Stimulated activated CD4-positive, alpha-beta T cell treated with anti-CD3 and anti-CD28 coated beads, Interleukin-1b, Interleukin-23, amount 100 ng/mL, for 1 hour (primary cell): Measurements from ENCODE around the gene GRIN2A.

Experiments used
- DNase-seq, 2 donors: peaks; one replicate each; pipeline ENCODE4 v3.0.0-alpha.2; 2020; ENCODE audit warnings: low read depth in 2 of 2

GRIN2A gene

GRCh38 chr16:10130538-10130937, 51.7 kb downstream of the GRIN2A start:
- no peak for DNase-seq

- DNase-seq: no peak
Observed at GRCh38 chr16:10128397-10129258, 53.6 kb downstream of the GRIN2A start.

GRCh38 chr16:10126686-10127085, 55.5 kb downstream of the GRIN2A start:
- DNase-seq: no peak

DNA sequence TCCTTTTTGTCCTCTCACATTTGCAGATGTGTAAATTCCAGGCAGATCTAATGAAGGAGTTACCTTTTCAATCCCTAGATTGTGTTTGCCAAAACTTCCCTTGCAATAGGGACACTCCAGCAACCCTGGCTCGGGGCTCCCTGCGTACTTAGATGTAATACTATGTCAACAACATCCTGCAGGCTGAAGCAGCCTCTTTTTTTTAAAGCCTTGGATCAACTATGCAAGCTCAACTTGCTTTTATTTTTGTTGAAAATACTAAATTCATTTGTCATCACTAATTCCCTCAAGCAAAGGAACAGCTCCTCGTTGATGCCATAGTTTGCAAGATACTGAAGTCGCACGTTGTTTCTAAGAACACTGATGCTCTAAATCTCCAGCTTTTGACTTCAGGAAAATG, 59.1 kb downstream of the GRIN2A start:
- no peak for DNase-seq

- no peak for DNase-seq
Observed at GRCh38 chr16:10122546-10122945, 59.7 kb downstream of the GRIN2A start.

DNA sequence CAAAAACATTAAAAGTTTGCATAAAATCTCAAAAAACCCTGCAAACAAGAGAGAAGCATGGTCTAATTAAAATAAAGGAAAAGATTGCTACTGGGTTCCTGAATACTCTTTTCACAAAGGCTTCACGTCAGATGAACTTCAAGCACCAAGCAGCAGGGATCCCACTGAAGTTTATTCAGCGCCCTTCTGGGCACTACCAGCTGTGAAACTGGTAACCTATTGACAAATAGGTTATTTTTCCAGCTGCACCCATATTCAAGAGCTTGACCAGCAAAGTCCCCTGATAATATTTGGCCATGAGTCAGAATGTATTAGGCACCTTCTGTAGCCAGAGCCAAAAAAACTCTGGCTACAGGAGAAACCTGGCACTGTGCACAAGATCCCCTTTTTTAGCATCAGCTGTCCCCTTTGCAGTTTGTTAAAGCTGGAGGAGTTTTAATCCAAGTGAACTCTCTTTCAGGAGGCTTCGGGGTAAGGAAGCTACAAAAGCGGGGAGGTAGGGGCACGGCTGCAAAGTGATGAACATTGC, 60.3 kb downstream of the GRIN2A start:
- no peak for DNase-seq

GRCh38 chr16:10121491-10121890, 60.7 kb downstream of the GRIN2A start:
- no peak for DNase-seq

DNA sequence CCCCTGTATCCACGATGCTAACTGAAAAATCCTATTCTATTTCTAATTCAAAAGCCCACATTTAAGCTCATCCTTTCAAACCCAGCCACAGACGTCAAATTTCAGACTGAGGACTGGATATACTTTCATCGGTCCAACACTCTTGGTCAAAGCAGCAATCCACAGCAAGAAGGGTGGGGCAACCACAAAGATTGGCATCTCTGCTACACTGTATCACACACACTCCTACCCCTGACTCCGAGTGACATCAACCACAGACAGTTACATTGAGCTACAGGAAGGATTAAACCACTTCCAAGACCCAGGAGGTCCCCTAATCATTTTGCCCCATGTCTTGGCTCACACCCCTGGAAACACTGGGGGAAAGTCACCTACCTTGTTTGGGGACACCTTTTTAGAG, 61.3 kb downstream of the GRIN2A start:
- no peak for DNase-seq

GRCh38 chr16:10114409-10114808, 67.8 kb downstream of the GRIN2A start:
- DNase-seq: no peak

- no peak for DNase-seq
Observed at GRCh38 chr16:10113248-10113647, 69.0 kb downstream of the GRIN2A start.

GRCh38 chr16:10112021-10112420, 70.2 kb downstream of the GRIN2A start:
- no peak for DNase-seq

DNA sequence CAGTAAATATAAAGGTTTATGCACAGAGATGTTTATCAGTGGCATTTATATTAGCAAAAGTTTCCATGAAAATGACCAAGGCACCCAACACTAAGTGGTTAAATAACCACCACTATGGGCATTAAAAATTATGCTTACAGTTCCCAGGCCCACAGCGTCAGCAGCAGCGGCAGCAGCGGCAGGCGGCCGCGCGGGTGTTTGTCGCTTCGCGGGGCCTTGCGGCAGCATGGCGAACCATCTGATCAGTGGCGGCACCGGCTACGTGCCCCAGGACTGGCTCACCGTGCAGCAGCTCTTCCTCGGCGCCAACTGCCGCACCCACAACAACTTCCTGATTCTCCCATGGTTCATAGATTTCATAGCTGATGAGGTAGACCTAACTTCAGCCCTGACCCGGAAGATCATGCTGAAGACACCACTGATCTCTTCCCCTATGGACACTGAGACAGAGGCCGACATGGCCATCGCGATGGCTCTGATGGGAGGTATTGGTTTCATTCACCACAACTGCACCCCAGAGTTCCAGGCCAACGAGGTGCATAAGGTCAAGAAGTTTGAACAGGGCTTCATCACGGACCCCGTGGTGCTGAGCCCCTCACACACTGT, 71.0 kb downstream of the GRIN2A start:
- no peak for DNase-seq

DNA sequence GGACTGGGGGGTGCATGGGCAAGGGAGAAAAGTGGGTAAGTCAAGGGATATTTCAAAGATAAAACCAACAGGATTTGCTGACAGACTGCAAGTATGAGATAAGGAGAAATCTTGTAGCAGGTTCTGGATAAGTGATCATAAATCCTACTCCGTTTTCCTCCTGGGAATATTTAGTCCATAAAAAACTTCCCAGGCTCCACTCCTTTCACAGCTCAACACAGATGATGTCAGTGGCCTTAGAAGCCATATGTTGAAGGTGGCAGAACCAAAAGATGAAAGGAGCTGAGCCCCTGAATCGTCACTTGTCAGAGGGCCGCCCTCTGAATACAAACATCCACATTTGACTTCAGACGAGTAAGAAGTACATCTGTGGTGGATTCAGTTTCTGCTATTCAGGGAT, 71.7 kb downstream of the GRIN2A start:
- DNase-seq: no peak

DNA sequence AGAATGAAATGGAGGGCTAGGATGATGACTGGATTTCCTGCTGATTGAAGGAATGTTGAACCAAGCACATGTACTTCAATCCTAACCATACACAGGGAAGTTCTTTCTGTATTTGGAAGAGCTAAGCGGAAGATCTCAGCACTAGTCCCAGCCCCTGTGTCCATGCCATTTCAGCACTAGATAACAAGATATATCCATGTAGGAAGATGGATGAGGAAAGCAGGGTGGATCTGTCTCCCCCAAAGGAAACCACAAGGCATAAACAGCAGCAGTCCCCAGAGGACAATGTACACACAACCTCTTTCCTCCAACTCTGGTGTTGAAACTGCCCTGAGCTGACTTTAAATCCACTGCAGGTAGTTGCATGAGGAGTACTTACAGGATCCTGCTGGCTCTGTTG, 75.1 kb downstream of the GRIN2A start:
- no peak for DNase-seq

- no peak for DNase-seq
Observed at GRCh38 chr16:10103700-10104099, 78.5 kb downstream of the GRIN2A start.

- no peak for DNase-seq
Observed at GRCh38 chr16:10103118-10103517, 79.1 kb downstream of the GRIN2A start.

GRCh38 chr16:10100829-10101228, 81.4 kb downstream of the GRIN2A start:
- DNase-seq: no peak

DNA sequence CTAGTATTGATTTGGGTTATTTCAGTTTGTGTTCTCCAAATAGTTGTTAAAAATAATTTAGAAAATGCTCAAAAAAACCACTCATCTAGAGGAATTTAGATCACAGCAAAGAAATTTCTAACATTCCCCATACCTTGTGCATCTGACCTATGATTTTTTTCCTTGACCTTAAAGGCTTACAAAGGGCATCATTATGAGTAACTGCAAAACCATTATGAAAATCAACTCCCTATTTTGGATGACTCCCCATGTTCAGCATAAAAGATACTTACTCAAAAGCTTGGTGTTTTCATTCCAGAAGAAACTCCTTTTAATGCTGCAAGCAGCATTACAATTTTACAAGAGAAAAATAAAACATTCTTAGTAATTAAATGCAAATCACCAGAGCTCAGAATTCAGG, 83.2 kb downstream of the GRIN2A start:
- no peak for DNase-seq

GRCh38 chr16:10097271-10097670, 85.0 kb downstream of the GRIN2A start:
- no peak for DNase-seq

- no peak for DNase-seq
Observed at GRCh38 chr16:10093576-10093975, 88.7 kb downstream of the GRIN2A start.

GRCh38 chr16:10090816-10091215, 91.4 kb downstream of the GRIN2A start:
- DNase-seq: no peak

- no peak for DNase-seq
Observed at GRCh38 chr16:10088380-10088793, 93.8 kb downstream of the GRIN2A start.

- DNase-seq: no peak
Observed at GRCh38 chr16:10087151-10087550, 95.1 kb downstream of the GRIN2A start.
